Coronary artery (tissue), 2 donors: ENCODE measurements around the gene TMEM131L.

Source experiments
- DNase-seq: peaks from one replicate; pipeline ENCODE4 v3.0.0-alpha.2; 2017; ENCODE audit warnings: low spot score
- H3K27ac ChIP-seq, 2 donors: fragments of 200-600 bp; sonication (generic); one replicate each; pipeline ENCODE4 v1.5.1; 2016 to 2019
- H3K4me3 ChIP-seq: fragments of 200-600 bp; sonication (generic); 2 replicates; pipeline ENCODE4 v1.5.1; 2016; ENCODE audit warnings: mild to moderate bottlenecking, moderate library complexity
- CTCF ChIP-seq: fragments of 200-600 bp; sonication (generic); IDR thresholded peaks from one replicate; pipeline ENCODE4 v1.5.1; 2019; ENCODE audit warnings: antibody characterized with exemption

TMEM131L gene

GRCh38 chr4:153579872-153580271 is 113.7 kb downstream of the TMEM131L start:
- no peak for DNase-seq
- Histone ChIP-seq H3K27ac (no peak overlapping the region), H3K4me3 (no peak overlapping the region)
- no peak for TF ChIP-seq CTCF

- TF ChIP-seq CTCF = no peak
- Histone ChIP-seq H3K4me3 (no peak overlapping the region), H3K27ac (no peak overlapping the region)
- no peak for DNase-seq
These were observed 117.0 kb downstream of the TMEM131L start for GRCh38 chr4:153582954-153583702.

GRCh38 chr4:153585026-153585425 is 118.9 kb downstream of the TMEM131L start:
- no peak overlapping the region for H3K27ac ChIP-seq
- no peak for TF ChIP-seq CTCF

GRCh38 chr4:153589703-153590595 is 123.8 kb downstream of the TMEM131L start:
- TF ChIP-seq CTCF = no peak

More at GRCh38 chr4:153585026-153585425, 118.9 kb downstream of the TMEM131L start:
- H3K4me3 ChIP-seq = no peak overlapping the region
- no peak for DNase-seq

GRCh38 chr4:153591441-153591840 is 125.3 kb downstream of the TMEM131L start:
- DNase-seq = no peak
- H3K4me3 ChIP-seq = no peak overlapping the region
- H3K27ac ChIP-seq = no peak overlapping the region
- TF ChIP-seq CTCF = no peak

More at GRCh38 chr4:153589703-153590595, 123.8 kb downstream of the TMEM131L start:
- no peak for DNase-seq
- no peak overlapping the region for H3K4me3 ChIP-seq
- H3K27ac ChIP-seq = no peak overlapping the region

- DNase-seq = no peak
- Histone ChIP-seq H3K27ac (no peak overlapping the region), H3K4me3 (no peak overlapping the region)
- no peak for TF ChIP-seq CTCF
These were observed 125.9 kb downstream of the TMEM131L start for GRCh38 chr4:153592064-153592463.
